WERI-Rb-1 (cell line): ENCODE results near the gene ULBP1.
A peak's percentile ranks its signal among the peaks of the same experiment; 100 is the strongest.

ENCODE experiments used
- DNase-seq: peaks from one replicate; pipeline ENCODE4 v3.0.0-alpha.2; 2020
- H3K27ac ChIP-seq: fragments of 250-450 bp; sonication (Bioruptor Pico); 2 replicates; pipeline ENCODE4 v1.5.1; 2020; ENCODE audit warnings: mild to moderate bottlenecking, moderate library complexity
- H3K27me3 ChIP-seq: fragments of 250-450 bp; sonication (Bioruptor Pico); 2 replicates; pipeline ENCODE4 v1.5.1; 2021; ENCODE audit warnings: mild to moderate bottlenecking, low read depth, moderate library complexity; ENCODE audit not compliant: insufficient read depth, severe bottlenecking
- H3K36me3 ChIP-seq: fragments of 250-450 bp; sonication (Bioruptor Pico); 2 replicates; pipeline ENCODE4 v1.5.1; 2020; ENCODE audit warnings: mild to moderate bottlenecking, moderate library complexity
- H3K4me3 ChIP-seq: 2 replicates; pipeline ENCODE4 v1.5.1; 2011; ENCODE audit warnings: low read depth, mild to moderate bottlenecking, control low read depth, low read length
- H3K9me3 ChIP-seq: fragments of 250-450 bp; sonication (Bioruptor Pico); 2 replicates; pipeline ENCODE4 v1.5.1; 2021; ENCODE audit warnings: mild to moderate bottlenecking, moderate library complexity; ENCODE audit not compliant: severe bottlenecking
- TF ChIP-seq, protein P1 (sequence below): IDR thresholded peaks from 2 replicates; pipeline ENCODE4 v1.5.1; 2011; ENCODE audit warnings: low read depth, mild to moderate bottlenecking, control low read depth, inconsistent platforms, low read length

ULBP1 gene

DNA sequence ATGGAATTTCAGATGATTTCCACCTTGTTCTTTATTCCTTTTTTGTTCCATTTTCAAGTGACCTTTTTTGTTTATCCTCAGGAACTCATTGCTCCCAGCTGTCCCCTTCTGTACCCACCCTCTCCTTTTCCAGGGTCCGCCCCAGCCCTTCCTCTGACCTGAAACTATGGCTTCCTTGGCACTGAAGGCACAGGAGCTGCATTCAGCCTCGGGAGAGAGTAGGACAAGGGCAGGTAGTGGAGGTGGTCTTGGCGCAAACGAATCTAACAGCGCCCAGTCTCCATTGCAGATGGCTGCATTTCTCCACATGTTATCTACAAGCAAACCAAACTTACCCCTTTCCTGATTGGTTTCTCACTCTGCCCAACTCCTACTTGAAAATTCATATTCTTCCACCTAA, 30.7 kb upstream of the ULBP1 start:
- H3K4me3 ChIP-seq, result no peak overlapping the region
- TF ChIP-seq, protein P1, sequence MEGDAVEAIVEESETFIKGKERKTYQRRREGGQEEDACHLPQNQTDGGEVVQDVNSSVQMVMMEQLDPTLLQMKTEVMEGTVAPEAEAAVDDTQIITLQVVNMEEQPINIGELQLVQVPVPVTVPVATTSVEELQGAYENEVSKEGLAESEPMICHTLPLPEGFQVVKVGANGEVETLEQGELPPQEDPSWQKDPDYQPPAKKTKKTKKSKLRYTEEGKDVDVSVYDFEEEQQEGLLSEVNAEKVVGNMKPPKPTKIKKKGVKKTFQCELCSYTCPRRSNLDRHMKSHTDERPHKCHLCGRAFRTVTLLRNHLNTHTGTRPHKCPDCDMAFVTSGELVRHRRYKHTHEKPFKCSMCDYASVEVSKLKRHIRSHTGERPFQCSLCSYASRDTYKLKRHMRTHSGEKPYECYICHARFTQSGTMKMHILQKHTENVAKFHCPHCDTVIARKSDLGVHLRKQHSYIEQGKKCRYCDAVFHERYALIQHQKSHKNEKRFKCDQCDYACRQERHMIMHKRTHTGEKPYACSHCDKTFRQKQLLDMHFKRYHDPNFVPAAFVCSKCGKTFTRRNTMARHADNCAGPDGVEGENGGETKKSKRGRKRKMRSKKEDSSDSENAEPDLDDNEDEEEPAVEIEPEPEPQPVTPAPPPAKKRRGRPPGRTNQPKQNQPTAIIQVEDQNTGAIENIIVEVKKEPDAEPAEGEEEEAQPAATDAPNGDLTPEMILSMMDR, result no peak
- no peaks in the 10 kb centered on the region for H3K36me3 ChIP-seq
- no peaks in the 10 kb centered on the region for H3K9me3 ChIP-seq
- peaks cover 77% of the 10 kb centered on the region for H3K27me3 ChIP-seq
- no peak overlapping the region for H3K27ac ChIP-seq
- no peak for DNase-seq

DNA sequence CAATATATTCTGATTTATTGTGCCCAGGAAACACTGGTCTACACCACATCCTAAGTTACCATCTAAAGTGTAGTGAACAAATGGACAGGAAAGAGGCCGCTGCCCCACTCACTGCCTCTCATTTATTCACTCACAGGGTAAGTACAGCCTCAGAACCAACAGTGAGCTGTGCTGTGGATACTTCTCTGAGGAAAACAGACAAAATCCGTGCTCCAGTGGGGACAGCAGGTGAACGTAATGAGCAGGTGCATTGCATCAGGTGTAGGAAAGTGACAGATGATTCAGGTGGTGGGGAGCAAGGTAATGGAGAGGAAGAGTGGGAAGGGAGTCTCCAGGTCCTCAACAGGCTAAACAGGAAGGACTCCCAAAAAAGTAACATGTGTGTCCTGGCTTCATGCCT, 30.3 kb upstream of the ULBP1 start:
- TF ChIP-seq, protein P1, result no peak
- no peaks in the 10 kb centered on the region for H3K9me3 ChIP-seq
- no peak overlapping the region for H3K27ac ChIP-seq
- H3K36me3 ChIP-seq, result no peaks in the 10 kb centered on the region
- no peak for DNase-seq
- H3K27me3 ChIP-seq, result peaks cover 80% of the 10 kb centered on the region
- H3K4me3 ChIP-seq, result no peak overlapping the region

- DNase-seq, result peak; percentile 49
- no peak overlapping the region for H3K27ac ChIP-seq
- no peaks in the 10 kb centered on the region for H3K9me3 ChIP-seq
- H3K4me3 ChIP-seq, result no peak overlapping the region
- TF ChIP-seq, protein P1, result peak; percentile 52; the same call in 1 of the 2 replicates
- no peaks in the 10 kb centered on the region for H3K36me3 ChIP-seq
- H3K27me3 ChIP-seq, result peaks cover 85% of the 10 kb centered on the region
Measured at GRCh38 chr6:149934249-149935156, 29.2 kb upstream of the ULBP1 start.

- DNase-seq, result no peak
- Histone ChIP-seq H3K36me3 (no peaks in the 10 kb centered on the region), H3K27me3 (peaks cover 85% of the 10 kb centered on the region), H3K27ac (no peak overlapping the region), H3K4me3 (no peak overlapping the region), H3K9me3 (no peaks in the 10 kb centered on the region)
- TF ChIP-seq, protein P1, result no peak
Measured at GRCh38 chr6:149935246-149935645, 28.5 kb upstream of the ULBP1 start.

GRCh38 chr6:149935668-149936067, 28.1 kb upstream of the ULBP1 start:
- Histone ChIP-seq H3K27ac (no peak overlapping the region), H3K4me3 (no peak overlapping the region), H3K36me3 (no peaks in the 10 kb centered on the region), H3K9me3 (no peaks in the 10 kb centered on the region), H3K27me3 (peaks cover 86% of the 10 kb centered on the region)
- TF ChIP-seq, protein P1, result no peak
- no peak for DNase-seq
